ENCODE results near the gene POLD1.

Gene POLD1

GRCh38 chr19:50378169-50378862, 5.8 kb upstream of the POLD1 start:
- no peak for DNase-seq (ENCODE audit: low spot score)
- ChIA-PET POLR2A (ENCODE audit: low non-redundant PET) (no interaction called here), CTCF (no interaction called here)
- H3K27ac ChIP-seq: peak overlapping the region; percentile 3; the same call in 1 of the 2 replicates
- TF ChIP-seq CTCF (conservative IDR thresholded peaks at IDR 0.05; ENCODE audit: low read depth): no peak

- TF ChIP-seq CTCF (conservative IDR thresholded peaks at IDR 0.05; ENCODE audit: low read depth): no peak
- ChIA-PET CTCF (no interaction called here), POLR2A (ENCODE audit: low non-redundant PET) (no interaction called here)
- DNase-seq (ENCODE audit: low spot score): no peak
- peak overlapping the region; percentile 3; the same call in 1 of the 2 replicates for H3K27ac ChIP-seq
Measured at GRCh38 chr19:50378863-50379236, 5.3 kb upstream of the POLD1 start.

GRCh38 chr19:50379602-50380001, 4.5 kb upstream of the POLD1 start:
- TF ChIP-seq CTCF (conservative IDR thresholded peaks at IDR 0.05; ENCODE audit: low read depth): no peak
- DNase-seq (ENCODE audit: low spot score): no peak
- H3K27ac ChIP-seq: no peak overlapping the region
- POLR2A ChIA-PET (ENCODE audit: low non-redundant PET): no interaction called here
- CTCF ChIA-PET: interaction anchor here (0.6 kb wide), 1 partner anchor 77 kb away, joined by 8 read pairs; no protein-coding TSS in a partner anchor

GRCh38 chr19:50380137-50380536, 4.0 kb upstream of the POLD1 start:
- DNase-seq (ENCODE audit: low spot score): no peak
- ChIA-PET CTCF (interaction anchor here (0.6 kb wide), 1 partner anchor 77 kb away, joined by 8 read pairs; no protein-coding TSS in a partner anchor), POLR2A (ENCODE audit: low non-redundant PET) (no interaction called here)
- peak overlapping the region; percentile 34; the same call in 1 of the 2 replicates for H3K27ac ChIP-seq
- TF ChIP-seq CTCF (conservative IDR thresholded peaks at IDR 0.05; ENCODE audit: low read depth): no peak

GRCh38 chr19:50380751-50381151, 3.4 kb upstream of the POLD1 start:
- peak overlapping the region; percentile 34 for H3K27ac ChIP-seq
- ChIA-PET CTCF (no interaction called here), POLR2A (ENCODE audit: low non-redundant PET) (no interaction called here)
- no peak for TF ChIP-seq CTCF (conservative IDR thresholded peaks at IDR 0.05; ENCODE audit: low read depth)
- no peak for DNase-seq (ENCODE audit: low spot score)

- POLR2A ChIA-PET (ENCODE audit: low non-redundant PET): no interaction called here
- peak overlapping the region; percentile 83 for H3K27ac ChIP-seq
- CTCF ChIA-PET: interaction anchor here (0.6 kb wide), 1 partner anchor 25 kb away, joined by 4 read pairs; no protein-coding TSS in a partner anchor
- no peak for TF ChIP-seq CTCF (conservative IDR thresholded peaks at IDR 0.05; ENCODE audit: low read depth)
- no peak for DNase-seq (ENCODE audit: low spot score)
Measured at GRCh38 chr19:50381881-50382729, 2.0 kb upstream of the POLD1 start.
